Nephron progenitor cell (in vitro differentiated cells): ENCODE measurements around the gene DACT2.
A peak's percentile ranks its signal among the peaks of the same experiment; 100 is the strongest.

ENCODE experiments used
- DNase-seq: peaks from one replicate; pipeline ENCODE4 v3.0.0; 2021
- H3K27ac Mint-ChIP-seq: 2 replicates; pipeline ENCODE4 v1.8.0; 2021; ENCODE audit warnings: mild to moderate bottlenecking, moderate library complexity, mixed read lengths
- H3K27me3 Mint-ChIP-seq: 2 replicates; pipeline ENCODE4 v1.8.0; 2021; ENCODE audit warnings: mild to moderate bottlenecking, low read depth, mixed read lengths; ENCODE audit not compliant: poor library complexity
- H3K36me3 Mint-ChIP-seq: 2 replicates; pipeline ENCODE4 v1.8.0; 2021; ENCODE audit warnings: low read depth, mixed read lengths
- H3K4me1 Mint-ChIP-seq: 2 replicates; pipeline ENCODE4 v1.8.0; 2021; ENCODE audit warnings: mixed read lengths
- H3K4me3 Mint-ChIP-seq: 2 replicates; pipeline ENCODE4 v1.8.0; 2021; ENCODE audit warnings: mild to moderate bottlenecking, moderate library complexity, mixed read lengths
- H3K9me3 Mint-ChIP-seq: 2 replicates; pipeline ENCODE4 v1.8.0; 2021; ENCODE audit warnings: mild to moderate bottlenecking, moderate library complexity, mixed read lengths
- TF ChIP-seq, protein P1 (sequence below): fragments of 200-600 bp; sonication (generic); IDR thresholded peaks from 2 replicates; pipeline ENCODE4 v1.5.0; 2021; ENCODE audit warnings: antibody characterized with exemption

Gene DACT2, protein sequence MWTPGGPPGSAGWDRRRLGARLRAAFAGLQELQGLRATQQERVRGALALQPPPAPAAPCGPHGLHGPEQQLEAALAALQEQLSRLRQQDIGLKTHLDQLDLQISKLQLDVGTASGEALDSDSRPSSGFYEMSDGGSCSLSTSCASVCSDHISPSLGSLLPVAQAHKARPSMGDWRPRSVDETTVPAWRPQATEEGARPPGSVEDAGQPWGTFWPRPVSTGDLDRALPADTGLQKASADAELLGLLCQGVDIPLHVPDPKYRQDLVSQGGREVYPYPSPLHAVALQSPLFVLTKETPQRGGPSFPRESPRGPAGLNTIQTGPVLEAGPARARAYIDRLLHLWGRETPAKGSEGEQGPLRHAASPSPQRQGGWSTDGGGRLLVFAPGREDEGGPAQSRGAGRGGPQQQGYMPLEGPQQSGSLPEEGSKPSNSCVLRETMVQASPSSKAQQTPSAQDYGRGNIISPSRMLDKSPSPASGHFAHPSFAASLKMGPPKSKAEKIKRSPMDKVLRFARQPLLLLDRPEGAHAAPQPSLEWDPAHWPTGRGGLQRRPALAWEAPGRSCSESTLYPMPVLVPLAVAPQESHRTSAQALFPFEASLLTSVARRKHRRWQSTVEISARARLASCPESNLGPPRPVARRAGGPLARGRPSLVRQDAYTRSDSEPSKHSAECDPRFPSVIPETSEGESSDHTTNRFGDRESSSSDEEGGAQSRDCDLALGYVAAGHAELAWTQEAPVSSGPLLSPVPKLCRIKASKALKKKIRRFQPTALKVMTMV

DNA sequence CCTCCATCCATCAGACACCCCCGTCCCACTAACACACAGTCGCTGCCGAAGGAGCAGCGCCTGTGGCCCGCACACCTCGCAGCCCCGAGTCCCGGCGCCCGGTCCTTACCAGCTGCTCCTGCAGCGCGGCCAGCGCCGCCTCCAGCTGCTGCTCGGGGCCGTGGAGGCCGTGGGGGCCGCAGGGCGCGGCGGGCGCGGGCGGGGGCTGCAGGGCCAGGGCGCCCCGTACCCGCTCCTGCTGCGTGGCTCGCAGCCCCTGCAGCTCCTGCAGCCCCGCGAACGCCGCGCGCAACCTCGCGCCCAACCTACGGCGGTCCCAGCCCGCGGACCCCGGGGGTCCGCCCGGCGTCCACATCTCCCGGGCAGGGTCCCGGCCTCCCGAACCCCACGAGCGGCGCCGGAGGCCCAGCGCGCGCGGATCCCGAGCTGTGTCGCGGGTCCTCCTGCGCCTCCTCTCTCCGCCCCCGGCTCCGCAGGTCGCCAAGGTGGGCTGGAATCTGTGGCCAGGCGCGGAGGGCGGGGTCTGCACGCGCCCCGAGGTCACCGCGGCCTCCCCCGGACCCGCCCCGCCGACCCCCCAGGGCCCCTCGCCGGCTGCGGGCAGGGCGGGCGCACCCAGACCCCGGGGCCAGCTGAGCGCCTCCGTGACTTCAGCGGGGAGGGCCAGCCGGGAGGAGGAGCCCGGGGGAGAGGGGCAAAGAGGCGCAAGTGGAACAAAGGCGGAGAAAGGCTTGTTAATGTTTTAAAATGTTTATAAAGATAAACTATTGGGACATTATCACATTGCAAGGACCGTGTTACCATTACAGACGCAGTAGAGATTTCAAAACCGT, at the start of gene DACT2:
Gene DACT2, minus strand, starts transcription at position 499 of the 833 bp plus-strand sequence. Its CDS starts 144 bp downstream, at position 355.
- TF ChIP-seq, protein P1, sequence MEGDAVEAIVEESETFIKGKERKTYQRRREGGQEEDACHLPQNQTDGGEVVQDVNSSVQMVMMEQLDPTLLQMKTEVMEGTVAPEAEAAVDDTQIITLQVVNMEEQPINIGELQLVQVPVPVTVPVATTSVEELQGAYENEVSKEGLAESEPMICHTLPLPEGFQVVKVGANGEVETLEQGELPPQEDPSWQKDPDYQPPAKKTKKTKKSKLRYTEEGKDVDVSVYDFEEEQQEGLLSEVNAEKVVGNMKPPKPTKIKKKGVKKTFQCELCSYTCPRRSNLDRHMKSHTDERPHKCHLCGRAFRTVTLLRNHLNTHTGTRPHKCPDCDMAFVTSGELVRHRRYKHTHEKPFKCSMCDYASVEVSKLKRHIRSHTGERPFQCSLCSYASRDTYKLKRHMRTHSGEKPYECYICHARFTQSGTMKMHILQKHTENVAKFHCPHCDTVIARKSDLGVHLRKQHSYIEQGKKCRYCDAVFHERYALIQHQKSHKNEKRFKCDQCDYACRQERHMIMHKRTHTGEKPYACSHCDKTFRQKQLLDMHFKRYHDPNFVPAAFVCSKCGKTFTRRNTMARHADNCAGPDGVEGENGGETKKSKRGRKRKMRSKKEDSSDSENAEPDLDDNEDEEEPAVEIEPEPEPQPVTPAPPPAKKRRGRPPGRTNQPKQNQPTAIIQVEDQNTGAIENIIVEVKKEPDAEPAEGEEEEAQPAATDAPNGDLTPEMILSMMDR, result no peak
- H3K4me1 Mint-ChIP-seq, result peaks cover 29% of the 10 kb centered on the region
- H3K36me3 Mint-ChIP-seq, result peaks cover 10% of the 10 kb centered on the region
- peak within 1 kb of the TSS; percentile 29 for H3K27ac Mint-ChIP-seq
- H3K27me3 Mint-ChIP-seq, result peaks cover 49% of the 10 kb centered on the region
- peak within 1 kb of the TSS; percentile 82 for H3K4me3 Mint-ChIP-seq
- peak; percentile 66 for DNase-seq
- H3K9me3 Mint-ChIP-seq, result peaks cover 22% of the 10 kb centered on the region

DNA sequence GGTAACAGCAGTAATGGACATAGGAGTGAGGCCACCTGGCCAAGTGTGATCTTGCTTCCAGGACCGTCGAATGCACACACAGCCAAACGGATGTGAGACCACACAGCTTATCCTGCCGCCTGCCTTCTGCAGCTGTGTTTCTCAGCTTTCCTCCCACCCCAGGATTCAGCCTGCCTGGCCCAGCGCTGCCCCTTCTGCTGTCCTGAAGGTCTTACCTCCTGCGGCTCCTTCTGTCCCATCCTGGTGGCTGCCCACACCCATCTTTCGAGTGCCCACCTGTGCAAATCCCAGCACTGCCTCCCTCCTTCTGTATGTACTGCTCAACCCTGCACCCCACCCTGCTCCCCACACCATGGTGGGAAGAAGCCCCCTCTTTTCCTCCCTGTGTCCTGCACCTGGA, 49.4 kb upstream of the DACT2 start:
- Mint-ChIP-seq H3K27ac (no peak overlapping the region), H3K36me3 (no peaks in the 10 kb centered on the region), H3K4me3 (no peak overlapping the region), H3K27me3 (peaks cover 10% of the 10 kb centered on the region), H3K9me3 (peaks cover 7% of the 10 kb centered on the region), H3K4me1 (peaks cover 41% of the 10 kb centered on the region)
- TF ChIP-seq, protein P1, result no peak
- no peak for DNase-seq

DNA sequence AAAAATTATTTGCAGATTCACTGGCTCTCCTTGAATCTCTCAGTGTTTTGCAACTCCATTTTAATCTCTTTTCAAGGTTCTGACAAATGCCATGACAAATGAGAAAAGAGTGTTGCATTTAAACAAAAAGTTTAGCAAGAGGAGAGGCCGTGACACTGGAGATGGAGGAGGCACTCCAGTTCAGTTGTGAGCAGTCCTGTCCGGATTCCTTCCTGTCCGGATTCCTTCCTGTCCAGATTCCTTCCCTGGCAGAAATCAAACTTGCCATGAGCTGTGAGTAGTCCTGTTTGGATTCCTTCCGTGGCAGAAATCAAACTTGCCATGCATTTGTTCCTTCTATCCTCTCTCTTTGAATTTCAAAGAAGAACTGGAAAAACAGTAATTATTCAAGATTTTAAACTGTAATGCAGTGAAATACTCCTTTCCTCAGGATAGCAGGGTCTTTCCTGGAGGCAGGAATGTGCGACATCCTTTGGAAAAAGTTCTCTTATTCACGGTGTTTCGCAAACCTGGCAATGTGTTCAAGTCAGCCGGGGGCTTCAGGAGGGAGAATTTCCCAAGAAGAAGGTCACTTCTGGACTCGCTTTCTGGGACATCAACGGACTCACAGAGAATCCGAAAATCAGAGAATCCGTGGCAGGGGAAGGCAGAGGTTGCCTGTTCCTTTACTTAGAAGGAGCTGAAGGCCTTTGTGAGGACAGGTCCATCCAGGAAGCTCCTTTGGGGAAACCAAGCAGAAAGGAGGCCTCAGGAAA, 48.7 kb upstream of the DACT2 start:
- Mint-ChIP-seq H3K27ac (no peak overlapping the region), H3K9me3 (peaks cover 7% of the 10 kb centered on the region), H3K4me1 (peaks cover 47% of the 10 kb centered on the region), H3K27me3 (peaks cover 11% of the 10 kb centered on the region), H3K4me3 (no peak overlapping the region), H3K36me3 (no peaks in the 10 kb centered on the region)
- DNase-seq, result no peak
- TF ChIP-seq, protein P1, result no peak

DNA sequence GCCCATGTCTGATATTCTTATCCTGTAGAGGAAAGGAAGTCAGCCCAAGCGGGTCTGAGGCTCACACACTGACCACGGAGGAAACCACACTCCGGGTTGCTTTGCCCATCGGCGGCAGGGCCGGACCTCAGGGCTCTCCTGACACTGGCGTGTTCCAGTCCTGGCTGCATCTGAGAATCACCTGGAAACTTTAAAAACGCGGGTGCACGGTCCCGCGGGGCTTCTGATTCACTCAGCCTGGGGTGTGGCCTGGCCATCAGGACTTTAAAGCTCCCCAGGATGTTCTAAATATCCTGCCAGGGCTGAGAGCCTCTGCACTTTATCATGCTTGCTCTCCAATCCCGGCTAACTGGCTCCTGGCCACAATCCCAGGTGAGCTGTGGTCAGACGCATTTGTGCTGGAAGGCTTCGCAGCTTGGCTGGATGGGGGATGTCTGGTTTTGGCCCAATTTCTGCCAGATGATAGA, 47.7 kb upstream of the DACT2 start:
- Mint-ChIP-seq H3K27me3 (peaks cover 10% of the 10 kb centered on the region), H3K4me1 (peaks cover 42% of the 10 kb centered on the region), H3K9me3 (peaks cover 11% of the 10 kb centered on the region), H3K36me3 (no peaks in the 10 kb centered on the region), H3K4me3 (no peak overlapping the region), H3K27ac (no peak overlapping the region)
- DNase-seq, result no peak
- TF ChIP-seq, protein P1, result no peak

DNA sequence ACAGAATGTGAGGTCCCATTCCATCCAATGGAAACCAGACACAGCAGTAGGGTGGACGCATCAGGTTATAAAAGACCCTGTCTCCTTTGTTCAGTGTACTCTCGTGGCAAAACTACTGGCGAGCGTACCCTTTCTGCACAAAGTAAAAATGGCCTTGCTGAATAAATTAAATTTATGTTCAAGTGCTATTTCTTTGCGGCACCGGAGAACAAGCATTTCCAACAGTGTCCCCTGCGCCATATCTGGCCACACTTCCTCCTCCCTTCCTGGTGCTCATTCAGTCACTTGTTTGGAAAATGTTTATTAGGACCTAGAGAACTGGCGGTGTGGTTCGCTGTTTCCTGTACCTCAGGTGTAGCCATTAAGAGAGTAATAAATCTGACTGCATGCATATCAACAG, 46.9 kb upstream of the DACT2 start:
- Mint-ChIP-seq H3K27ac (no peak overlapping the region), H3K36me3 (no peaks in the 10 kb centered on the region), H3K9me3 (peaks cover 18% of the 10 kb centered on the region), H3K4me1 (peaks cover 42% of the 10 kb centered on the region), H3K4me3 (no peak overlapping the region), H3K27me3 (peaks cover 14% of the 10 kb centered on the region)
- TF ChIP-seq, protein P1, result no peak
- DNase-seq, result no peak
